NCI-H1436 (cell line): Measurements from ENCODE around the gene MRAP2.
A peak's percentile ranks its signal among the peaks of the same experiment; 100 is the strongest.
"Not testable (repeated sequence)": the region's sequence is repeated elsewhere in the genome, so short reads cannot be mapped to it uniquely, and the experiment has no call there.

ENCODE experiments used
- DNase-seq: peaks from one replicate; lab custom pipeline; 2025; lab: John Stamatoyannopoulos, UW

MRAP2 gene

DNA sequence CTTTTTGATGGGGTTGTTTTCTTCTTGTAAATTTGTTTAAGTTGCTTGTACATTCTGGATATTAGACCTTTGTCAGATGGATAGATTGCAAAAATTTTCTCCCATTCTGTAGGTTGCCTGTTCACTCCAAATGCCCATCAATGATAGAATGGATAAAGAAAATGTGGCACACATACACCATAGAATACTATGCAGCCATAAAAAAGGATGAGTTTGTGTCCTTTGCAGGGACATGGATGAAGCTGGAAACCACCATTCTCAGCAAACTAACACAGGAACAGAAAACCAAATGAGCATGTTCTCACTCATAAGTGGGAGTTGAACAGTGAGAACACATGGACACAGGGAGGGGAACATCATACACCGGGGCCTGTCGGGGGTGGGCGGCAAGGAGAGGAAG is 1.6 kb upstream of the MRAP2 start:
- not testable (repeated sequence) for DNase-seq

DNA sequence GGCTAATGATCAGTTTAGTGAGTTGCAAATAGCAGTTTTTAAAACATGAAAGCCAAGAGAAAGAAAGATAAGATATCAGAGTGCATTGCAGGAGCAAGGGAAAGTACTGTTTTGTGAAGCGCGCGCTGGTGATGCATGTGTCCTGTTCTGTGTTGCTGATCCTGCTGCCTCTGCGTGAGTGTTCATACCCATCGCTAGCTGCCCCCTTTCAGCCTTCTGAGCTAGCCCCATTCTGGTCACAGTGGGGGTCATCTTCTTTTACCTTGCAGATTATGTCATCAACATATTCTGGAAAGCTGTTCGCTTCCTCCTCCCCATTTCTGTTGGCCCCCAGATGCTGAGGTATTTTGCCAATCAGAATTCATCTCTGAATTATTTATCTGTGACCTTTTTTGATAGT is 1.9 kb downstream of the MRAP2 start:
- DNase-seq, result no peak

GRCh38 chr6:84037425-84038089 is 4.0 kb downstream of the MRAP2 start:
- no peak for DNase-seq

- DNase-seq, result no peak
Observed at GRCh38 chr6:84042603-84043002, 9.0 kb downstream of the MRAP2 start.

- DNase-seq, result no peak
Observed at GRCh38 chr6:84043555-84043954, 10.0 kb downstream of the MRAP2 start.

DNA sequence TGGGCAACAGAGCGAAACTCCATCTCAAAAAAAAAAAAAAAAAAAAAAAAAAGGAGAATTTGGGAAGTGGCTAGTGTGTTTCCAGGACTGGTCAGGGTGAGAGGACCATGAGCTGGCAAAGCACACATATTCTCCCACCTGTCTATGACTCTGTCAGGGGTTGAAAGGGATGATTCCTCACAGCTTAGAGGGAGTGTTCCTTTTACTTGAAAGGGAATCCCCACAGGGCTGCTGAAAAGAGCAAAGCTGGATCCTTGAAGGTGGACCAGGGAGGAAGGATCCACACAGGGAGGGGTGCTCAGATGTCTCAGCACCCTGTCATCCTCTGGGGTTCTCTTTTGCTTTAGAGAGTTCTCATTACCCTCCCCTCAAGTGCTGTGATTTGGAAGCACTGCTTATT is 13.2 kb downstream of the MRAP2 start:
- no peak for DNase-seq

- no peak for DNase-seq
Observed at GRCh38 chr6:84048588-84048987, 15.0 kb downstream of the MRAP2 start.

DNA sequence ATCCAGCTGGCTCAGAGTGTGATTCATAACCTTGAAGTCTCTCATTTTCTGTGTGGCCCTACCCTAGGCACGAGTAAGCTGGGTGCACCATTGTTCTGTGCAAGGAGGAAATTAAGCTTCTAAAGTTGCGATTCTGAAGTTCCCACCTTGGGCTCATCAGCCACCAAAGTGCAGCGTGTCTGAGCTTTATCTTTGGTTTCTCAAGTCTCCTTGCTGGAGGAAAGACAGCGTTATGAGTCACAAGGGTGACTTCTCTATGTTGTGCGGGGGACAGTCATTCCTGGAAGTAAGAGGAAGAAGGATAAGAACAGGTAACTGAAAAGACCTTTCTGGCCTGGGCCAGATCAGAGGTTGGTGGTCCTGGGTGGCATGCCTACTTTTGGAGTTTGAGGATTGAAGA is 16.8 kb downstream of the MRAP2 start:
- no peak for DNase-seq

- peak; percentile 79 for DNase-seq
Observed at GRCh38 chr6:84052204-84052882, 18.8 kb downstream of the MRAP2 start.

GRCh38 chr6:84052883-84053241 is 19.3 kb downstream of the MRAP2 start:
- no peak for DNase-seq

- DNase-seq, result no peak
Observed at GRCh38 chr6:84055647-84056046, 22.1 kb downstream of the MRAP2 start.

GRCh38 chr6:84057908-84058307 is 24.3 kb downstream of the MRAP2 start:
- DNase-seq, result no peak

- no peak for DNase-seq
Observed at GRCh38 chr6:84059082-84059481, 25.5 kb downstream of the MRAP2 start.

- DNase-seq, result no peak
Observed at GRCh38 chr6:84061174-84061573, 27.6 kb downstream of the MRAP2 start.

GRCh38 chr6:84061613-84062398 is 28.2 kb downstream of the MRAP2 start:
- DNase-seq, result no peak

GRCh38 chr6:84062519-84063154 is 29.1 kb downstream of the MRAP2 start:
- no peak for DNase-seq

DNA sequence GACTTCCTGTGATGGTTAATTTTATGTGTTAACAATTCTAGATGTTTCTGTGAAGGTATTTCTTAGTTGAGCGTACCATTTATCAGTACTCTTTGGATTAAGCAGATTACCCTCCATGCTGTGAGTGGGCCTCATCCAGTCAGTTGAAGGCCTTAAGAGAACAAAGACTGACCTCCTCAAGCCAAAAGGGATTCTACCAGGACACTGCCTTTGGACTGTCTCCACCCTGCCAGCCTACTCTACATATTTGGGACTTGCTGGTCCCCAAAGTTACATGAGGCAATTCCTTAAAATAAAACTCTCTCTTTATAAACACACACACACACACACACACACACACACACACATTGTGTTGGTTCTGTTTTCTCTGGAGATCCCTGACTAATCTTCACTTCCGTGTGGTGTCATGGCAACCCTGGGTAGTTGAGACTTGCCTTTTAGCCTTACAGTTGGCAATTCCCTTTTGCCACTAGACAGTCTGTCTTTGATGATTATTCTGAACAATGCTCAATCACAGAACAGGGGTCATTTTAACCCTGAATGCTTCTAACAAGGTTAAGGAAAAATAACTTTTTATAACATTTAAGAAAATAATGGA is 32.2 kb downstream of the MRAP2 start:
- peak; percentile 57 for DNase-seq

DNA sequence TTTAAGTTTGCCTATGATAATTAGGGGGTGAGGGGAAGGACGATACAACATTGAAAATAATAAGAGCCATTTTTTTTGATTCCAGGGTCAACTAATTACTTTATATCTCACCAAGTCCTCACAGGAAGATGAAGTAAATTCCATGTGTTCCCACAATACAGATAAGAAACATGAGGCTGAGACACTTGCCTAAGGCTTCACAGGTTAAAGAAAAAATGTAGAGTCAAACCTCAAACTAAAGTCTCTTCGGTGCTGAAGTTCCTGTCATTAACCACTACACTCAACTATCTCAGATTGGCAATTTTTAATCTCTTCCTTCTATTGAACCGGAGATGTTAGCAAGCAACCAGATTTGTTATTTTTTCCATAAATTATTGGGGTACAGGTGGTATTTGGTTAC is 33.0 kb downstream of the MRAP2 start:
- no peak for DNase-seq

DNA sequence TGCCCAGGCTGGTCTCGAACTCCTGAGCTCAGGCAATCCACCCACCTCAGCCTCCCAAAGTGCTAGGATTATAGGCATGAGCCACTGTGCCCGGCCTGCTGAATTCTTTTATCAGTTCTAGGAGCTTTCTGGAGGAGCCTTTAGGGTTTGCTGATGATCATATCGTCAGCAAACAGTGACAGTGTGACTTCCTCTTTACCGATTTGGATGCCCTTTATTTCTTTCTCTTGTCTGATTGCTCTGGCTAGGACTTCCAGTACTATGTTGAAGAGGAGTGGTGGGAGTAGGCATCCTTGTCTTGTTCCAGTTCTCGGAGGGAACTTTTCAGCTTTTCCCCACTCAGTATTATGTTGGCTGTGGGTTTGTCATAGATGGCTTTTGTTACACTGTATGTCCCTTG is 35.3 kb downstream of the MRAP2 start:
- DNase-seq, result not testable (repeated sequence)

GRCh38 chr6:84072442-84072997 is 38.9 kb downstream of the MRAP2 start:
- DNase-seq, result no peak

DNA sequence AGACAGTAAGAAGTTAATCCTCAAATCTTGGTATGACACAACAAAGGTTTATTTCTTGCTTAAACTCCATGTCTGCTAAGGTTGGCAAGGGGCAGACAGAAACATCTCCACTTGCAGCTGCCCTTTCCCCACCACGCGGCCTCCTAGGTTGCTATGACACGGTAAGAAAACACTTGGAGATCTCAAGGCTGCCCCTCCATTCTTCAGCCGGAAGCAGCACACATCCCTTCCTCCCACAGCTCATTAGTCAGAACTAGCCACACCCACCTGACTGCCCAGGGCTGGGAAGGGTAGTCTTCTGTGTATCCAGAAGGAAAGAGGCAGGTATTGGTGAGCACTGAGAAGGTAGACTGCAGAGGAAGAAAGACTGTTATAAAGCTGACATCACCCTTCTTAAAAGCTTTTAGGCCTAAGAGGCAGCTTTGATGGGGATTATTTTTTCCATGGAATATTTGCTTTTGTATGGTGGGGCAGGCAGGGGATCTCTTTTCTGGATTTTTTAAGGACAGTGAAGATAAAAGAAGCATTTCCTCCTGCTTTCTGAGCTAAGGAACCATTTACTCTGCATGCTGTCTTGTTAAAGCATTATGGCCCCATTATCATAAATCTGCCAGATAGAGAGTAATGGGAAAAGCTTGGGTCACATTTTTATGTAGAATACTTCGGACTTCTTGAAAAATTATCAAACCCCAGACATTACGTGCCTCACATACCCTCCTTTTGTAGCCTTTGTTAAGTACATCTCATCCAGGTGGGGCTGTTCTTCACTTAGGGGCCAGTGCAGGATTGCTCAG is 41.6 kb downstream of the MRAP2 start:
- DNase-seq, result no peak
